ENCODE measurements around the gene INPP5A.

DNA sequence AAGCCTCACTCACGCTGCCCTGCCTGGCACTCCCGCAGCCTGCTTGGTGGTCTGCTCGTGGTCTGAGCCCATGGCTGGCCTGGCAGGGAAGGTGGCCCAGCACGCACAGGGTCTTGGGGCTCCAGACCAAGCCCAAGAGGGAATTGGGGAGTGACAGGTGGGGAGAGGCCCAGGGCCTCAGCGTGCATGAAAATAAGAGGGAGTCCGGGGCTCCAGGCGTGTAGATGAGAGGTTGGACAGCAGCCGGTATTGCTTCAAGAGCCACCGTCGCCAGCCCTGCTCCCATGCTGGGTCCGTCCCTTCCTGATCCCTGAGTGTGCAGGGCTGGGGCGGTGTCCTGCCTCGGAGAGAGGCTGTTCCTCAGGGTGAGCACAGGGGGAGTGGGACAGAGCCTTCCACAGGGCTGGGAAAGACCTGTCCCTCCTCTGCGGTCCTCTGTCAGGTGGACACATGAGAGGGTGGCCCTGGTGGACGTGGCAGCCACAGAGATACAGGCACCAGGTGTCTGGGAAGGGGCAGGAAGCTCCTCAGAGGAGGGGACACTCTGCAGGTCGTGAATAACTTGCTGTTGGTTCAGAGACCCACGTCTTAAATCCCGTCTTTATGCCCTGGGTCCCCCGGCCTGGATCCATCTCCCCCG lies 113.1 kb downstream of the INPP5A start:
- TF ChIP-seq, protein P1, sequence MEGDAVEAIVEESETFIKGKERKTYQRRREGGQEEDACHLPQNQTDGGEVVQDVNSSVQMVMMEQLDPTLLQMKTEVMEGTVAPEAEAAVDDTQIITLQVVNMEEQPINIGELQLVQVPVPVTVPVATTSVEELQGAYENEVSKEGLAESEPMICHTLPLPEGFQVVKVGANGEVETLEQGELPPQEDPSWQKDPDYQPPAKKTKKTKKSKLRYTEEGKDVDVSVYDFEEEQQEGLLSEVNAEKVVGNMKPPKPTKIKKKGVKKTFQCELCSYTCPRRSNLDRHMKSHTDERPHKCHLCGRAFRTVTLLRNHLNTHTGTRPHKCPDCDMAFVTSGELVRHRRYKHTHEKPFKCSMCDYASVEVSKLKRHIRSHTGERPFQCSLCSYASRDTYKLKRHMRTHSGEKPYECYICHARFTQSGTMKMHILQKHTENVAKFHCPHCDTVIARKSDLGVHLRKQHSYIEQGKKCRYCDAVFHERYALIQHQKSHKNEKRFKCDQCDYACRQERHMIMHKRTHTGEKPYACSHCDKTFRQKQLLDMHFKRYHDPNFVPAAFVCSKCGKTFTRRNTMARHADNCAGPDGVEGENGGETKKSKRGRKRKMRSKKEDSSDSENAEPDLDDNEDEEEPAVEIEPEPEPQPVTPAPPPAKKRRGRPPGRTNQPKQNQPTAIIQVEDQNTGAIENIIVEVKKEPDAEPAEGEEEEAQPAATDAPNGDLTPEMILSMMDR (IDR thresholded peaks at IDR 0.05) = no peak
- no peak for TF ChIP-seq POLR2A (IDR thresholded peaks at IDR 0.05)
